Stimulated activated CD8-positive, alpha-beta memory T cell treated with anti-CD3 and anti-CD28 coated beads, Interleukin-12 subunit alpha, Interleukin-12 subunit beta, amount 100 ng/mL, for 24 hours (primary cell): Measurements from ENCODE around the gene OR5D14.

ENCODE experiments used
- DNase-seq: peaks from one replicate; pipeline ENCODE4 v3.0.0-alpha.2; 2020; ENCODE audit errors: extremely low read depth

Gene OR5D14

GRCh38 chr11:55795256-55795655, at the start of gene OR5D14:
TSS of gene OR5D14 (plus strand) at chr11:55795556. CDS start at chr11:55795556, 0 bp downstream.
- DNase-seq = no peak

- no peak for DNase-seq
Observed at GRCh38 chr11:55773138-55773537, 22.2 kb upstream of the OR5D14 start, which contains the start of gene OR5D13. TSS of gene OR5D13 (plus strand) at chr11:55773438. CDS start at chr11:55773438, 0 bp downstream.

- DNase-seq = no peak
Observed at GRCh38 chr11:55791606-55792005, 3.8 kb upstream of the OR5D14 start.

GRCh38 chr11:55793321-55793720, 2.0 kb upstream of the OR5D14 start:
- no peak for DNase-seq

- DNase-seq = no peak
Observed at GRCh38 chr11:55806248-55806647, 10.9 kb downstream of the OR5D14 start.

GRCh38 chr11:55811067-55811466, 15.7 kb downstream of the OR5D14 start, which contains the start of gene OR5L1:
TSS of gene OR5L1 (plus strand) at chr11:55811367. CDS start at chr11:55811467, 100 bp downstream.
- DNase-seq = no peak

- DNase-seq = no peak
Observed at GRCh38 chr11:55819330-55819729, 24.0 kb downstream of the OR5D14 start, which contains the start of gene OR5D18. TSS of gene OR5D18 (plus strand) at chr11:55819630. CDS start at chr11:55819630, 0 bp downstream.

- DNase-seq = no peak
Observed at GRCh38 chr11:55826919-55827318, 31.6 kb downstream of the OR5D14 start, which contains the start of gene OR5L2. TSS of gene OR5L2 (plus strand) at chr11:55827219. CDS start at chr11:55827219, 0 bp downstream.

- DNase-seq = no peak
Observed at GRCh38 chr11:55838452-55838851, 43.1 kb downstream of the OR5D14 start, which contains the start of gene OR5D16. TSS of gene OR5D16 (plus strand) at chr11:55838752. CDS start at chr11:55838752, 0 bp downstream.
